Ureter (tissue), 1 donor: ENCODE measurements around the gene FBXW9. TPM values are rescaled to one million over a fixed set of nuclear protein-coding genes. Genes with fewer than 3 reads are reported as not detected.
A peak's percentile ranks its signal among the peaks of the same experiment; 100 is the strongest.
"Not testable (repeated sequence)": the region's sequence is repeated elsewhere in the genome, so short reads cannot be mapped to it uniquely, and the experiment has no call there.

Experiments
- DNase-seq: peaks from one replicate; pipeline ENCODE4 v3.0.0-alpha.2; 2020; ENCODE audit warnings: low spot score
- total RNA-seq: library from RNA; stranded (reverse); gene quantifications from one replicate; pipeline ENCODE4 v1.2.4, GENCODE V29; 2023
- donor health status: DM: yes; HTN: yes; CAD: no.

The FBXW9 gene
- total RNA-seq, 1 donor from 2014 or later: 8.7 TPM

- peak; percentile 96 for DNase-seq
Observed at GRCh38 chr19:12681074-12681987, 15.1 kb downstream of the FBXW9 start, which contains the start of gene DHPS. DHPS (minus strand) TSS chr19:12681880; CDS start chr19:12681766, 114 bp downstream.

- no peak for DNase-seq
Observed at GRCh38 chr19:12680034-12680433, 16.4 kb downstream of the FBXW9 start.

- DNase-seq: not testable (repeated sequence)
Observed at GRCh38 chr19:12678039-12678438, 18.4 kb downstream of the FBXW9 start.

GRCh38 chr19:12676928-12677327 is 19.5 kb downstream of the FBXW9 start:
- no peak for DNase-seq

- DNase-seq: peak; percentile 85
Observed at GRCh38 chr19:12676384-12676792, 20.0 kb downstream of the FBXW9 start.

- DNase-seq: no peak
Observed at GRCh38 chr19:12675940-12676339, 20.5 kb downstream of the FBXW9 start.

GRCh38 chr19:12675399-12675798 is 21.0 kb downstream of the FBXW9 start:
- no peak for DNase-seq

- no peak for DNase-seq
Observed at GRCh38 chr19:12672744-12673143, 23.7 kb downstream of the FBXW9 start.

- DNase-seq: no peak
Observed at GRCh38 chr19:12670159-12670928, 26.1 kb downstream of the FBXW9 start.

GRCh38 chr19:12669270-12670158 is 26.9 kb downstream of the FBXW9 start:
- peak; percentile 82 for DNase-seq

- no peak for DNase-seq
Observed at GRCh38 chr19:12668932-12669269, 27.5 kb downstream of the FBXW9 start.

- no peak for DNase-seq
Observed at GRCh38 chr19:12668346-12668745, 28.1 kb downstream of the FBXW9 start.

- DNase-seq: no peak
Observed at GRCh38 chr19:12667731-12668302, 28.6 kb downstream of the FBXW9 start.

- DNase-seq: peak; percentile 77
Observed at GRCh38 chr19:12666265-12667048, 30.0 kb downstream of the FBXW9 start, which contains the start of the genes MAN2B1 and WDR83. MAN2B1 (minus strand) TSS chr19:12666742; CDS start chr19:12666701, 41 bp downstream. WDR83 (plus strand) TSS chr19:12666807; CDS start chr19:12669791, 2,984 bp downstream.

GRCh38 chr19:12665671-12666264 is 30.7 kb downstream of the FBXW9 start:
- DNase-seq: no peak

- DNase-seq: no peak
Observed at GRCh38 chr19:12665281-12665573, 31.2 kb downstream of the FBXW9 start.

GRCh38 chr19:12664406-12665280 is 31.8 kb downstream of the FBXW9 start:
- DNase-seq: no peak

- no peak for DNase-seq
Observed at GRCh38 chr19:12660980-12661379, 35.5 kb downstream of the FBXW9 start.

- DNase-seq: no peak
Observed at GRCh38 chr19:12657966-12658365, 38.5 kb downstream of the FBXW9 start.
